Head of caudate nucleus (tissue), 42 donors: ENCODE data around the gene PRICKLE4.
A peak's percentile ranks its signal among the peaks of the same experiment; 100 is the strongest.

Experiments
- DNase-seq, 42 donors: peaks; one replicate each; pipeline versions ENCODE4 v3.0.0 to v3.0.0-alpha.2; 2020 to 2021; ENCODE audit warnings: mixed read lengths in 7 of 42
- intact Hi-C: fragments of 100-400 bp; cut with DNase I; formaldehyde crosslinking; loops from one replicate; pipeline ENCODE4 v1.15.0; 2022

PRICKLE4 gene, protein sequence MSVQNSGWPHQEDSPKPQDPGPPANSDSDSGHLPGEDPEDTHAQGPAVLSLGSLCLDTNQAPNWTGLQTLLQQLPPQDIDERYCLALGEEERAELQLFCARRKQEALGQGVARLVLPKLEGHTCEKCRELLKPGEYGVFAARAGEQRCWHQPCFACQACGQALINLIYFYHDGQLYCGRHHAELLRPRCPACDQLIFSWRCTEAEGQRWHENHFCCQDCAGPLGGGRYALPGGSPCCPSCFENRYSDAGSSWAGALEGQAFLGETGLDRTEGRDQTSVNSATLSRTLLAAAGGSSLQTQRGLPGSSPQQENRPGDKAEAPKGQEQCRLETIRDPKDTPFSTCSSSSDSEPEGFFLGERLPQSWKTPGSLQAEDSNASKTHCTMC

DNA sequence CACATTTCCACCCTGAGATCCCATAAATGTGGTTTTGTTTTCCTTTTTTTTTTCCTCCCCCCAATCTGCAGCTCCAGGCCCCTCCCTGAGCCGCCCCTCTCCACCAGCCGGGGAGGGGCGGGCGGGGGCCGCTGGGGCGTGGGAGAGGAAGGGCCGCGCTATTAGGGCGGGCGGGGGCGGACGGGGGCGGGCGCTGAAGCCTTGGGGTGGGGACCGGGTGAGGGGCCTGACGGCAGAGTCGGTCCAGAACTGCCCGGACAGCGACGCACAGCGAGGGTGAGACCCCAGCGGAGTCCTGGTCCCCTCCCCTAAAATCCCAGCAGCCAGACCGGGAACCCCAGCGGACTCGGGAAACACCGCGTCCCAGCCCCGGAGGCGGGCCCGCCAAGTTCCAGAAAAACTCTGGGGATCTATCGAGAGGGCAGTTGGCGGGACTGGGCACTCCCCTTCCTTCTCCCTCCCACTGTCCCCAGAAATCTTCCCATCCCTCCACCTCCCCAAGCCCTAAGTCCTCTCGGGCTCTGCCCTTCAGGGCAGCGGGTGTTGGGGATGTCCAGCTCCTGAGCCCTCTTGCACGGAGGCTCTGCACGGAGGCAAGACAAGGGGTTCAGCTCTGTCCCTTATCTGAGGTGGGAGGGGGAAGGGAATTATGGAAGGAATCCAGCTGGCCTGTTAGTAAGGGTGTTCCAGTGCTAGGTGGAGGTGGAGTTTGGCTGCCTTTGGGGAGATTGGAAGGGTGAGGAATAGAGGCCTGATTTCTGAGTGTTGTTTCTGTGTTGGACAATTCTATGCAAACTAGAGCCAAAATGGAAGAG, at the start of gene PRICKLE4:
PRICKLE4 (plus strand) TSS at position 232 of the 815 bp plus-strand sequence. CDS start 2,692 bp downstream, outside the sequence.
- intact Hi-C loops, result loop anchor here (2.0 to 10.0 kb wide), 2 partner anchors 264 to 434 kb away; partner anchors contain the start of gene MRPS10
- peak in 19 of 42 donors; percentile 2 to 47 (median 23) for DNase-seq

DNA sequence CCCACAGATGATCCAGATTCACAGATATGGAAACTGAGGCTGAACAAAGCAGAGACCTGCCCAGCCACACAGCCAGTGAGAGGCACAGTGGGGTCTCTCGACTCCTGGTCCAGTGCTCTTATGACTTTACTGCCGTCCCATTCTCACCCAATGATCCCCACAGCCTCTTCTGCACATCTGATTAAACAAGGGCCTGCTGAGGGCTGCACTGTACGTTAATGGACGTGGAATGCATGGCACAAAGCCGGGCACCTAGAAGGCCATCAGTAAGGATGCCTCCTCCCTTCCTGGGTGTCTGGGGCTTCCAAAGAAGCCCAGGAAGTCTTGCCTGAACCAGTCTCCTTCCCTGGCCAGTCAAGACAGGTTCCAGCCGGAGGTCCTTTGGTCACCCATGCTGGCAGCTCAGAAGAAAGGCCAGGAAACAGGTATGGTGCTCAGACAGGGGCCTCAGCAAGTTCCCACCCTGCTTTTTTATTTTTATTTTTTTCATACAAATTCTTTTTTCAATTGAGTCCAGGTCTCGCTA, 49.0 kb upstream of the PRICKLE4 start:
- intact Hi-C loops, result no loop called here
- peak in 1 of 42 donors; percentile 29 for DNase-seq

DNA sequence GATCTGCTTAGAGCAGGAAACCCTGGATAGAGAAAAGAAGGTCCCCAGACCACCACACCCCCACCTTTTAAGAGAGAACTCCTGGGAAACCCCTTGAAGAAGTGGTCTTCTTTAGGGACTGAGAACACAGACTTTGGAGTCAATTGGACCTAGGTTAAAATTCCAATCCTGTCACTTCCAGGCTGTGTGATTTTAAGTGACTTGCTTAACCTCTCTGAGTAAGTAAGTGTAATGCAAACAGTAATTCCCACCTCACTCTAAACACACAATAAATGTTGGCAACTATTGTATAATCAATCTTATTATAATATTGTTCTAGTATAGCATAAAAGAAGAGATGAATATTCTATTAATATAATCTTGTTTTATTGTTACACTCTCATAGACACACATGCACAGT, 48.4 kb upstream of the PRICKLE4 start:
- DNase-seq, result no peak
- intact Hi-C loops, result no loop called here

DNA sequence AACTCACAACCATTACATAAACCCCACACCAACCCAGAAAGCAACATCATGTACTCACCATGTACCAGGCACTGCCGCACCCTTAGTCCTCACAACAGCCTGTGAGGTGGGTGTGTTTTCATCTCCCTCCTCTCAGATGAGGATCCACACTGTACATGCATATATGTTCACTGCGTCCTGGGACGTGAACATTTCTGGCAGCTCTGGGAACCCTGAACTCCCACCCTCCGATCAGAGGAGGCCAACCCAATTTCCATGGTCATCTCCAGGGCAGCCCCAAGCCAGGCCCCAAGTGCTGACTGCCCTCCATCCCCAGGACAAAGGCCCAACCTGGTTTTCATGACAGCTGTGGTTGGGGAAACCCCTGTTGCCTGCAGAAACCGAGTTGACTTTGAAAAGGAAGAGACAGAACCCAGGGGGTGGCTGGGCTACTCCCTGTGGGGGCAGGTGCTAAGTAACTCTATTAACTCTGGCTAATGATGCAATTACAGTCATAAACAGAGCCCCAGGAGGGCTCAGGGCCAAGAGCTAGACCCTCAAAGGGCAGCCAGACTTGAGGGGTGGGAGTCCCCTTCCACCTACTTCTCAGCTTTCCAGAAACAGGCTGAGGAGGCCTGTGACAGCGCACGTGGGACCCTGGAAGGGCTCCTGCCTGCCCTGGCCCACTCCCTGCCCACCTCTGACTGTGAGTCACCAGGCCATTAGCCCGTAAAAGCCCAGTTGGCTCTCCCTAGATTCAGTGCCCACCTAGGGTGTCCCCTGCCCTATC, 47.8 kb upstream of the PRICKLE4 start:
- DNase-seq, result peak in 9 of 42 donors; percentile 42 to 70 (median 56)

DNA sequence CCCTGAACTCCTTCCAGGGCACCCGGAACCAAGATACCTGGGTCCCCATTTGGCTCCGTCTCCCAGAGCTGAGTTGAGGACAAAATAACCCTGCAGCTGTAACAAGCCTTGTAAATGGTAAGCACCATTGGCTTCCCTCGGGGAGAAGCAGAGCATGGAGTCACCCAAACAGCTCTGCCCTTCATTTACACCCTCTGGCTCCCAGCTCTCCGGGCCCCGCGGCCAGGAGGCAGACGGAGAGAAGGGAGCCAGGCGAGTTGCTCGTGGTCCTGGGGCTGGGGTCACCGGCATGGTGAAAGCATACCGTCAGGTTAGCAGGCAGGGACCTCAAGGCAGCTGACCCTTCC, 47.2 kb upstream of the PRICKLE4 start:
- intact Hi-C loops, result no loop called here
- DNase-seq, result peak in 1 of 42 donors; percentile 36

More for the DNA sequence above, 47.8 kb upstream of the PRICKLE4 start:
- intact Hi-C loops, result no loop called here

DNA sequence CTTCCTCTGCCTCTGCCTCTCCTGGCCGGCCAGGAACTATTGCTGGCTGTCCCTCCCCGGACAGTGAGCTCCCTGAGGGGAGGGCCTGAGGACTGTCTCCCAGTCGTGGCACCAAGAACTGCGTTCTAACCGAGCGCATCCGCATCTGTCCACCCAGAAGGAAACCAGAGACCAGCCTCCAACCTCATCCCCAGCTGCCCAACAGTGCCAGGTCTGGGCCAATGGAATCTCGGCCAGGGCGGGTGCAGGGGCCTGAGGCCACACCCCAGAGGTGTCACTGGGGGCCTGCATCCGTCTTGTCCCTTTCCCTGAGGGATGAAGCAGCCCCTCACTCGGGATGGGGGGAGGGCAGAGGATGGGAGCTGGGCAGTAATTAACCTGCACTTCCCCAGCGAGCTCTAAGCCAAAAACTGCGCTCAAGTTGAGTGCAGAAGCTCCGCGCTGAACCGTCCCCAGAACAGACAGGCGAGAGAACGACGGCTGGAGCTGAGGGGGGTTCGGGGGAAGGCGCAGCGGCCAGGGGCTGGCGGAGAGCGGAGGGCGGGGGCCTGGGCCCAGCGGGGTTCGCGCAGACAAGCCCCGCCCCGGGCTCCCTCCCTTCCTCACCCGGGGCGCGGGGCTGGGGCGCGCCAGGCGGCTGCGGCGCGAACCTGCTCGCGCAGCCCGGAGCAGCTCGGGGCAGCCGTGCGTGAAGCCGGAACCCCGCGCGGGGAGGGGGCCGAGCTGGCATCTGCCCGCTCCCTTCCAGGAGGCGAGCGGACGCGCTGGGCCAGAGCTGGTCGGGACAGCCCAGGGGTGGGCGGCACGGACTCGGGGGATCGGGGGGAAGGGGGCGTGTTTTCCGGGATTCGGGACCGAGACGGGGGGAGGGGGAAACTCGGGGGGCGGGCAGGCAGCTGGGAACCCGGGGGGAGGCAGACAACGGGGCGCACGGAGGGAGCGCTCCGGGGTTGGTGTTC, 46.6 kb upstream of the PRICKLE4 start:
- intact Hi-C loops, result loop anchor here (2.0 kb wide), 1 partner anchor 41 kb away; no protein-coding TSS in a partner anchor

DNA sequence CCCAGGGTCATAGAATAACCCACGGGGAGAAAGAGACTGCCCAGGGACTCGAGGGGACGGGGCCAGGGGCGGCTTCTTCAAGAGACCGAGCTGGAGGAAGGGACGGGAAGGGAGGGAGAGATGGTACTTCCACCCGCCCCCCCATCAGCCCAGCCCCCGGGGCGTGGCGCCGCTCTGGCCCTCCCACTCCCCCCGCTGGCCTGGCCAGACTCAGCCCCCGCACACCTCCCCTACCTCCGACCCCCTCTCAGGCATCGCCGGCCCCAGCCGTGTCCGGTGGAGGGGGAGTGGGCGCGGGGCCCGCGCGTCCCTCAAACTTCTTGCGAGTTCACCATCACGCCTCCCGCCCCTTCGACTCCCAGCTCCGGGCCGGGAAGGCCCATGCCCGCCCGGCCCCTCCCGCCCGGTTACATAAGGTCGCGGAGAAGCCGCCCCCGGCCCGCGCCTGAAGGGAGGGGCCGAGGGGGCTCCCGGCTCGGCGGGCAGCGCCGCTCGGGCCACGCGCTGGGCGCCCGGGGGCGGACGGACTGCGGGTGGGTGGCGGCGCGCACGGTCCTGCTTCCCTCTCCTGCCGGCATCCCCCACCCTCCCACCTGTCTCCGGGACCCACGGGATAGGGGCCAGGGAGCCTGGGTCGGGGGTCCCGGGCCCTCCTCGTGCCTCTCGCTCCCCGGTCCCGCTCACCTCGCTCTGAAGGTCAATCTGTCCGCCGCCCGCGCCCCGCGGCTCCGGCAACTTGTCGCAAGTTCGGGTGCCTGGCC, 45.7 kb upstream of the PRICKLE4 start:
- intact Hi-C loops, result loop anchor here (2.0 kb wide), 1 partner anchor 42 kb away; no protein-coding TSS in a partner anchor
- DNase-seq, result peak; percentile 74 to 96 (median 89)

More for the DNA sequence above, 46.6 kb upstream of the PRICKLE4 start:
- DNase-seq, result peak; percentile 69 to 96 (median 90)

DNA sequence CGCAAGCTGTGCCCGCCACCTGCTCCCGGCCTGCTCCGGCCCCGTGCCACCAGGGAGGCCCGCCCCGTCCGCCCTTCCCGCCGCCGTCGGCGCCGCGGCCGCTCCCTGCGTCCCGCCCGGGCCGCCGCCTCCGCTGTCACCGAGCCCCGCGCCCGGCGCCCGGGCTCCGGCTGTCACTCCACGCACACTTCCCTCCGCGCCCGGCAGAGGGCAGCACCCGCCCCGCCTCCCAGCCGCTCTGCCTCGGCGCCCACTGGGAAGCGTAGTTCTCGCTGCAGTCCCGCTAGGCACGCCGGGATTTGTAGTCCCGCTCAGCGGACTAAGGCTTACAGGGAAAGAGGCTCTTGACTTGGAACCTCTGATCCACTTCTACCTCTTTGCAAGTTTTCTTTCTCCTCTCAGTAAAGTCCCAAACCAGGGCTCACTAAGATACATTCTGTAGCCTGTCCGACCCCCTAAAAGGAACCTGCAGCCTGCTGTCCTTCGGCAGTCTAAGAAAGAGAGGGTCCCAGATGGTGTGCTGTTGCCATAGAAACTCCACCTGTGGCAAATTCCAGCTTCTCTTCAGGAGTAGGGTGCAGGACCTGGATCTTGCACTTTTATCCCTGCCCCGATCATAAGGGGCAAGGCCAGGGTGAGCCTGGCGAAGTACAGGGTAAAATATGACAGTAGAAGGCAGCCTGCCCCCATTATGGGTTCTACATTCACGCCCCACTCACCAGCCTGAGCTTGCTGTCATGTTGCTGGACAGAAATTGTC, 45.0 kb upstream of the PRICKLE4 start, which contains the start of gene TFEB:
TFEB (minus strand) TSS at position 182 of the 759 bp plus-strand sequence. CDS start 44,395 bp downstream, outside the sequence.
- intact Hi-C loops, result loop anchor here (2.0 kb wide), 1 partner anchor 43 kb away; no protein-coding TSS in a partner anchor

DNA sequence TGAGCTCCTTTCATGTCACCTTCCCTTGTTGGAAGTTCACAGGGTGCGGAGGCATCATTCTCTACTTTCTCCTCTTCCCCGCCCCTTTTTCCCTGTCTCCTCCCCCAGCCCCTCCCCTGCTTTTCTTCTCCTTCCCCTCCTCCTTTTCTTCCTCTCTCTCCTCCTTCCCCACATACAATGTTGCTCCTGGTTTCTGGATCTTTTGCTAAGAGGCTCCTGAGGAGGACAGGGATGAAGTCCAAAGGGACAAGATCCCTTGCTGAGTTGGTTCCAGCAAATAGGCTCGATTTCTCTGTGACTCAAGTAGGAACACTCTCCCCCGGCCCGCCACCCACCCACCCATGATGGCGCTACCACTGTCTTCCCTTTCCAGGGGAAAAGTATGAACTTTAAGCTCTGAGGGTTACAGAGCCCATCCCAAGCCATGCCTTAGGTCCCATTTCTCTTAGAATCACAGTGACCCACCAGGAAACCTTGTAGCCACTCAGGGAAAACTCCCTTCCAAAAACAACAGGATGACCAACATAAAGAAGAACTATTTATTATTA, 44.3 kb upstream of the PRICKLE4 start:
- intact Hi-C loops, result no loop called here
- no peak for DNase-seq

More for the DNA sequence above, 45.0 kb upstream of the PRICKLE4 start, which contains the start of gene TFEB:
- DNase-seq, result peak; percentile 94 to 99 (median 98)

DNA sequence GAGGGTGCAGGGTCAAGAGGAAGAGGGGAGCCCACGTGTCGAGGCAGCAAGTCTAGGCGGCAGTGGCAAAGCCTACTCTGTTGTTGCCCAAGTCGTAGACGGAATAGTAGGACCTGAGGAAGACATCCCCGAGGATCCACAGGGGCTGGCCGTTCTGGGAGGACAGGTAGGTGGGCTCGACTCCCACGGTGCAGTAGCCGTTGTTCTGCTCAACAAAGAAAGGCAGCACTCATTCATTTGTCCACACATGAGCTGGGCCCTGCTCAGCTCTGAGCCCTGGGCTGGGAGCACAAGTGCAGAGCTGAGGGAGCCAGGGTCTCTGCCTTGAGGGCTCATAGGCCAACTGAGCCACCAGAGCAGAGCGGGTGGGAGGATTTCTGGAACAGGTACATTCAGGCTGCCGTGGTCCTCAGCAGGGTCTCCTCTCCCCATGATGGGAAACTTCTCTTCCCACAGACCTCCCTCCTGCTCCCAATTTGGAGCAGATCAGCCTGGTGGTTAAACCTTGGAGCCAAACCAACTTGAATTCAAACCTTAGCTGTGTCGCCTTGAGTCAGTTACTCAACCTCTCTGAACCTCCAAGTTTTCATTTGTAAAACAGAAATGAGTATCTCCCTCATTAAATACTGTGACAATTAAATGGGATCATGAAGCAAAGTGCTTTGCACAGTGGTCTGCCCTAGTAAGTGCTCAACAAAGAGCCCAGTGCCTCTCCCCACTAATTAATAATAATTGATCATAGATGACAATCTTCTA, 43.6 kb upstream of the PRICKLE4 start:
- intact Hi-C loops, result no loop called here
- no peak for DNase-seq

DNA sequence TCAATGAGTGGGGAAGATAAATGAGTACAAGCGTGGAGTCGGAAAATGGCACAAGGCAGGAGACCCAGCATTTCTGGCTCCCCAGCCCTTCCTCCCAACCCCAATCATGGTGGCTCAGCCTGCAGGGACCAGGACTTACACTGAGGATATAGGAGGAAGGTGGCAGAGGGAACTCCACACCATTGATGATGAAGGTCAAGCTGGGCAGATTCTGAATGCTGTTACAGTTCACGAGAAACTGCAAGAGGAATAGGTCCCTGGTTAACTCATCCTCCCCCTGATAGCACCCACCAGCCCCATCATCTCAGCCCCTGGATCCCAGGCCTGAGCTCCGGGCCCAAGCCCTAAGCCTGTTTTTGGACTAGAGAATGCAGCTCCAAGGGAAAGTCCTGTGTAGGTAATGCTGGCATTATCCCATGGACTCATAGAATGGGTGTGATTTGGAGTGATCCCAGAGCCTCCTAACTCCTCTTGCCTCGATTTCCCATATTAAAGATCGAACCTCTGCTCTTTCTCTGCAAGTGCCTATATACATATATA, 42.9 kb upstream of the PRICKLE4 start:
- intact Hi-C loops, result no loop called here
- DNase-seq, result no peak

DNA sequence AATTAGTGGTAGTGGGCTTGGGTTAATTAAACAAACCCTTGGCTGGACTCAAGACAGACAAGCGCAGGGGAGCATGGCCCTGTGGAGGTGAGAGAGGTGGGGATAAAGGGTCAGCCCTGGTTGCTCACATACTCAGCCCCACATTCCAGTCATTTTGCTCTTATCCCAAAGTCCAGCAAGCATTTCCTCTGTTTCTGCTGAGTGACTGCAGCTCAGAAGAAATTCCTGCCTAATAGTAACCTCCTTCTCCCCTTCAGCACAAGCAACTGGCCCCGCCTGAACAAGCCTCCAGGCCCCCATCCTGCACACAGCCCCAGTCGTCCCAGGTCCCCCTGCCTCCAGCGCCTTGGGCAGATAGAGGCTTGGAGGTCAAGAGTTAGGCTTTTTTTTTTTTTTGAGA, 41.5 kb upstream of the PRICKLE4 start:
- intact Hi-C loops, result no loop called here
- no peak for DNase-seq

DNA sequence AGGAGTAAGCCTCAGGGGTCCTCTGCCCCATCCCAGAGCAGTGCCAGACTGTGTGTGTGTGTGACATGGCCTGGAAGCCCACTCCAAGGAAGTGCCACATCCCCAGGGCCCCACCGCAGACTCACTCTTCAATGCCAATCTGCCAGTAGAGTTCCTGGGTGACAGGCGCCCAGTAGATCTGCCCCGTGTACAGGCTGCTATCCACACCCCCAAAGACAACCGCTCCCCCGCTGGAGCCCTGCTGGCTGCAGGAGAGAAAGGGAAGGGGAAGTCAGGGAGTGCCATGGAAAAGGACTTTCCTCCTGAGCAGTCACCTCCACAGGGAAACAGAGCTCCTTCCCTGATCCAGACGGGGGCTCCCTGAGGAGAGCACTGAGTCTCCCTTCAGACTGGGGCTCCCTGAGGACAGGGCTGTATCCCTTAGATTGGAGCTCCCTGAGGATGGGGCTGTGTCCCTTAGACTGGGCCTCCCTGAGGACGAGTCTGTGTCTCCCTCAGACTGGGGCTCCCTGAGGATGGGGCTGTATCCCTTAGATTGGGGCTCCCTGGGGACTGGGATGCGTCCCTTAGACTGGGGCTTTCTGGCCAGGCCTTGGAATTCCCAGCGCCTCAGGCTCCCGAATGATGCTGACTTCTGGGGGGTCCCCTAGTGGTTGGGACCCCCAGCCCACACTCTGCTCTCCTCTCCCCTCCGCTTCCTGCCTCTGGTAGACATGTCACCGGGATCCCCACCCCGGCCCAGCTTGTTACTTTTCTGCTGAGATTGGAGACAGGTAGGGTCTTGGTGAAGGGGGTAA, 40.0 kb upstream of the PRICKLE4 start:
- DNase-seq, result no peak
- intact Hi-C loops, result no loop called here
